OCI-LY3 (cell line): ENCODE data around the gene CNTNAP2.
A peak's percentile ranks its signal among the peaks of the same experiment; 100 is the strongest.

Experiments used
- H2AFZ ChIP-seq: fragments of 200-600, 300-600 bp; shearing (Covaris generic); 2 replicates; pipeline ENCODE4 v1.6.0; 2014; ENCODE audit warnings: antibody characterized with exemption, low read depth, low read length
- H3K27ac ChIP-seq: fragments of 200-600, 300-600 bp; sonication (generic); 2 replicates; pipeline ENCODE4 v1.5.1; 2014; ENCODE audit warnings: mild to moderate bottlenecking, low read length, moderate library complexity, mixed read lengths
- H3K27me3 ChIP-seq: fragments of 200-600, 300-600 bp; sonication (generic); 2 replicates; pipeline ENCODE4 v1.6.1; 2014; ENCODE audit warnings: low read depth, low read length, mixed read lengths
- H3K36me3 ChIP-seq: fragments of 200-600, 300-600 bp; sonication (generic); replicated peaks from 2 replicates; pipeline ENCODE3; 2014; ENCODE audit warnings: low read depth, low read length, mixed read lengths
- H3K4me1 ChIP-seq: fragments of 300-600, 200-600 bp; sonication (generic); 2 replicates; pipeline ENCODE4 v1.6.1; 2014; ENCODE audit warnings: low read length, mixed read lengths
- H3K4me2 ChIP-seq: fragments of 200-600, 300-600 bp; sonication (generic); 2 replicates; pipeline ENCODE4 v1.6.1; 2014; ENCODE audit warnings: low read length, mixed read lengths
- H3K4me3 ChIP-seq: fragments of 300-600, 200-600 bp; sonication (generic); 2 replicates; pipeline ENCODE4 v1.5.1; 2014; ENCODE audit warnings: antibody characterized with exemption, mild to moderate bottlenecking, low read length, moderate library complexity
- H3K79me2 ChIP-seq: fragments of 300-600, 200-600 bp; shearing (Covaris generic); 2 replicates; pipeline ENCODE4 v1.6.1; 2014; ENCODE audit warnings: mild to moderate bottlenecking, low read length, mixed read lengths
- H3K9ac ChIP-seq: fragments of 300-600, 200-600 bp; shearing (Covaris generic); 2 replicates; pipeline ENCODE4 v1.6.0; 2014; ENCODE audit warnings: mild to moderate bottlenecking, low read length, moderate library complexity
- H3K9me3 ChIP-seq: fragments of 200-600, 300-600 bp; shearing (Covaris generic); 2 replicates; pipeline ENCODE4 v1.6.1; 2014; ENCODE audit warnings: low read length, mixed read lengths; ENCODE audit not compliant: insufficient read depth
- H4K20me1 ChIP-seq: fragments of 200-600, 300-600 bp; sonication (generic); 2 replicates; pipeline ENCODE4 v1.6.1; 2016; ENCODE audit warnings: low read length, mixed read lengths; ENCODE audit not compliant: insufficient read depth
- CTCF ChIP-seq: fragments of 200-600, 300-600 bp; sonication (generic); IDR thresholded peaks from 2 replicates; pipeline ENCODE4 v1.5.1; 2014; ENCODE audit warnings: antibody characterized with exemption, low read length, low read depth
- EZH2phosphoT487 ChIP-seq: fragments of 200-600 bp; shearing (Covaris generic); IDR thresholded peaks from 2 replicates; pipeline ENCODE4 v1.6.1; 2018; ENCODE audit warnings: antibody characterized with exemption, mixed run types, low read depth

CNTNAP2 gene

GRCh38 chr7:147089051-147089461, 972.5 kb downstream of the CNTNAP2 start:
- no peak overlapping the region for H2AFZ ChIP-seq
- H3K9ac ChIP-seq = no peak overlapping the region

GRCh38 chr7:147089608-147090007, 973.0 kb downstream of the CNTNAP2 start:
- Histone ChIP-seq H3K79me2 (no peaks in the 10 kb centered on the region), H3K4me2 (no peak overlapping the region), H3K36me3 (no peaks in the 10 kb centered on the region), H3K27me3 (no peaks in the 10 kb centered on the region), H3K4me1 (no peaks in the 10 kb centered on the region), H3K4me3 (no peak overlapping the region), H3K27ac (no peak overlapping the region), H2AFZ (no peak overlapping the region), H3K9ac (no peak overlapping the region), H4K20me1 (no peaks in the 10 kb centered on the region), H3K9me3 (no peaks in the 10 kb centered on the region)
- TF ChIP-seq CTCF = no peak
- no peak for TF ChIP-seq EZH2phosphoT487

More at GRCh38 chr7:147089051-147089461, 972.5 kb downstream of the CNTNAP2 start:
- Histone ChIP-seq H3K4me3 (no peak overlapping the region), H3K79me2 (no peaks in the 10 kb centered on the region), H3K27ac (no peak overlapping the region), H4K20me1 (no peaks in the 10 kb centered on the region), H3K4me2 (no peak overlapping the region), H3K4me1 (no peaks in the 10 kb centered on the region), H3K36me3 (no peaks in the 10 kb centered on the region), H3K27me3 (no peaks in the 10 kb centered on the region), H3K9me3 (no peaks in the 10 kb centered on the region)
- TF ChIP-seq EZH2phosphoT487 (no peak), CTCF (no peak)

- Histone ChIP-seq H3K4me3 (no peak overlapping the region), H3K9ac (no peak overlapping the region), H3K4me2 (0 out of 2 replicates have a peak overlapping the region, but pooled peaks have one; percentile 3)
These were observed 980.0 kb downstream of the CNTNAP2 start for GRCh38 chr7:147096629-147097028.

GRCh38 chr7:147103224-147103623, 986.6 kb downstream of the CNTNAP2 start:
- Histone ChIP-seq H4K20me1 (no peaks in the 10 kb centered on the region), H3K36me3 (no peaks in the 10 kb centered on the region), H3K27ac (no peak overlapping the region), H3K27me3 (no peaks in the 10 kb centered on the region), H3K4me3 (no peak overlapping the region), H3K4me1 (no peaks in the 10 kb centered on the region), H2AFZ (no peak overlapping the region), H3K9ac (no peak overlapping the region), H3K9me3 (no peaks in the 10 kb centered on the region), H3K79me2 (no peaks in the 10 kb centered on the region), H3K4me2 (no peak overlapping the region)
- no peak for TF ChIP-seq EZH2phosphoT487
- TF ChIP-seq CTCF = no peak

More at GRCh38 chr7:147096629-147097028, 980.0 kb downstream of the CNTNAP2 start:
- H3K79me2 ChIP-seq = no peaks in the 10 kb centered on the region
- no peaks in the 10 kb centered on the region for H3K27me3 ChIP-seq
- H2AFZ ChIP-seq = no peak overlapping the region
- TF ChIP-seq EZH2phosphoT487 (no peak), CTCF (no peak)
- peaks cover 4% of the 10 kb centered on the region; the same call in 1 of the 2 replicates for H3K4me1 ChIP-seq
- no peaks in the 10 kb centered on the region for H3K9me3 ChIP-seq
- no peaks in the 10 kb centered on the region for H4K20me1 ChIP-seq
- no peak overlapping the region for H3K27ac ChIP-seq
- no peaks in the 10 kb centered on the region for H3K36me3 ChIP-seq
